Kidney epithelial cell (primary cell): ENCODE results near the gene RAB4A. TPM values are rescaled to one million over a fixed set of nuclear protein-coding genes. Genes with fewer than 3 reads are reported as not detected.
"Not testable (repeated sequence)": the region's sequence is repeated elsewhere in the genome, so short reads cannot be mapped to it uniquely, and the experiment has no call there.

Experiments used
- DNase-seq: peaks from one replicate; pipeline ENCODE4 v3.0.0-alpha.2; 2010; ENCODE audit warnings: low read depth
- H3K27me3 ChIP-seq: 2 replicates; pipeline ENCODE4 v1.6.0; 2011; ENCODE audit warnings: low read length; ENCODE audit not compliant: control insufficient read depth, insufficient read depth
- H3K36me3 ChIP-seq: 2 replicates; pipeline ENCODE4 v1.5.1; 2011; ENCODE audit warnings: low read length; ENCODE audit not compliant: control insufficient read depth, insufficient read depth
- H3K4me3 ChIP-seq: 2 replicates; pipeline ENCODE4 v1.5.1; 2011; ENCODE audit warnings: low read depth, mild to moderate bottlenecking, control low read depth, low read length
- CTCF ChIP-seq: IDR thresholded peaks from 2 replicates; pipeline ENCODE4 v1.5.1; 2011; ENCODE audit warnings: mild to moderate bottlenecking, moderate library complexity, low read length, control low read depth, inconsistent platforms; ENCODE audit not compliant: insufficient read depth, poor library complexity, severe bottlenecking
- total RNA-seq: library from RNA; depleted of rRNA; stranded (reverse); fragments of >200 nt; gene quantifications from 2 replicates; pipeline ENCODE4 v1.2.3, GENCODE V29; 2015

RAB4A gene
- total RNA-seq, 1 donor from 2014 or later: 53.9 TPM

GRCh38 chr1:229284887-229285286 lies 14.0 kb downstream of the RAB4A start:
- DNase-seq: no peak
- Histone ChIP-seq H3K36me3 (no peaks in the 10 kb centered on the region), H3K27me3 (no peaks in the 10 kb centered on the region), H3K4me3 (no peak overlapping the region)
- TF ChIP-seq CTCF: no peak

GRCh38 chr1:229285440-229285839 lies 14.5 kb downstream of the RAB4A start:
- no peak for TF ChIP-seq CTCF
- no peaks in the 10 kb centered on the region for H3K36me3 ChIP-seq

GRCh38 chr1:229286099-229286766 lies 15.3 kb downstream of the RAB4A start:
- Histone ChIP-seq H3K27me3 (no peaks in the 10 kb centered on the region), H3K36me3 (peaks cover under 1% of the 10 kb centered on the region), H3K4me3 (no peak overlapping the region)
- TF ChIP-seq CTCF: no peak
- no peak for DNase-seq

More at GRCh38 chr1:229285440-229285839, 14.5 kb downstream of the RAB4A start:
- Histone ChIP-seq H3K4me3 (no peak overlapping the region), H3K27me3 (no peaks in the 10 kb centered on the region)
- DNase-seq: no peak

GRCh38 chr1:229287267-229287666 lies 16.4 kb downstream of the RAB4A start:
- H3K27me3 ChIP-seq: no peaks in the 10 kb centered on the region
- H3K4me3 ChIP-seq: no peak overlapping the region
- no peak for TF ChIP-seq CTCF
- no peak for DNase-seq
- H3K36me3 ChIP-seq: peaks cover 2% of the 10 kb centered on the region

- Histone ChIP-seq H3K4me3 (no peak overlapping the region), H3K27me3 (no peaks in the 10 kb centered on the region), H3K36me3 (peaks cover 2% of the 10 kb centered on the region)
- TF ChIP-seq CTCF: no peak
- no peak for DNase-seq
Measured at GRCh38 chr1:229288516-229288915, 17.6 kb downstream of the RAB4A start.

- H3K36me3 ChIP-seq, H3K4me3 ChIP-seq, H3K27me3 ChIP-seq, DNase-seq: not testable (repeated sequence)
Measured at GRCh38 chr1:229291686-229292085, 20.8 kb downstream of the RAB4A start.
